SU-DHL-6 (cell line): Measurements from ENCODE around the gene SPATA33.

Source experiments
- CTCF ChIP-seq: fragments of 200-600 bp; sonication (generic); IDR thresholded peaks from one replicate; pipeline ENCODE4 v1.5.1; 2017; ENCODE audit warnings: antibody characterized with exemption, mild to moderate bottlenecking, low read length, moderate library complexity; ENCODE audit not compliant: insufficient read depth, poor library complexity, severe bottlenecking
- EZH2phosphoT487 ChIP-seq: fragments of 200-600 bp; sonication (generic), shearing (Covaris generic); conservative IDR thresholded peaks from 2 replicates; pipeline ENCODE4 v1.6.1; 2018; ENCODE audit warnings: mild to moderate bottlenecking, antibody characterized with exemption, low read length, moderate library complexity, mixed read lengths

- no peak for TF ChIP-seq CTCF
- no peak for TF ChIP-seq EZH2phosphoT487
These were observed 37.8 kb upstream of the SPATA33 start for GRCh38 chr16:89619840-89620239.
